NCI-H1092 treated with DMSO at 0.1 percent for 48 hours (cell line): ENCODE data around the gene DYNC1H1.
A peak's percentile ranks its signal among the peaks of the same experiment; 100 is the strongest.

Experiments
- DNase-seq: peaks from one replicate; lab custom pipeline; 2025; lab: John Stamatoyannopoulos, UW

Gene DYNC1H1

DNA sequence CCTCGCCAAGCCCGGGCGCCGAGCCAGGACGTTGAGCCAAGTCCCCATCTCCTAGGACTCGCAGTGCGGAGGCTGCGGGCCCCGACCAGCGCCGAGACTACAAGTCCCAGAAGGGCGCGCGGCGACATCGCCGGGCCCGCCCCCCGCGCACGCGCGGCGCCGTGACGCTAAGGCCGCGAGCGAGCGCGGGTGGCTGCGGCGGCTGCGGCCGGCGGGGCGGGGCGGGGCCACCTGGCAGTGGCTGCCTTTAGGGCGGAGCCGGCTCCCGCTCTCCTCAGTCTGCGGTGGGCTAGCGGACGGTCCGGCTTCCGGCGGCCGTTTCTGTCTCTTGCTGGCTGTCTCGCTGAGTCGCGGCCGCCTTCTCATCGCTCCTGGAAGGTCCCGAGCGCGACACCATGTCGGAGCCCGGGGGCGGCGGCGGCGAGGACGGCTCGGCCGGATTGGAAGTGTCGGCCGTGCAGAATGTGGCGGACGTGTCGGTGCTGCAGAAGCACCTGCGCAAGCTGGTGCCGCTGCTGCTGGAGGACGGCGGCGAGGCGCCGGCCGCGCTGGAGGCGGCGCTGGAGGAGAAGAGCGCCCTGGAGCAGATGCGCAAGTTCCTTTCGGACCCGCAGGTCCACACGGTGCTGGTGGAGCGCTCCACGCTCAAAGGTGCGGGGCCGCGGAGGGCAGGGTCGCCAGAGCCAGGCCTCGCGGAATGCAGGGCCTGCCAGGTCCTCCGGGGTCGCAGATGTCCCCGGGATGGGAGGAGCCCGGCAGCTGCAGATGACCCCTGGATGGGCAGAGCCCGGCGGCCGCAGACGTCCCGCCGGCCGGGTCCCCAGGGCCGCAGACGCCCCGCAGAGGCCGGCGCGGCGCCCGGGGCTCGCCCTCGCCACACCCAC lies at the start of gene DYNC1H1:
DYNC1H1 (plus strand) TSS at position 277 of the 884 bp plus-strand sequence; CDS start at position 396, 119 bp downstream.
- DNase-seq: peak; percentile 94

DNA sequence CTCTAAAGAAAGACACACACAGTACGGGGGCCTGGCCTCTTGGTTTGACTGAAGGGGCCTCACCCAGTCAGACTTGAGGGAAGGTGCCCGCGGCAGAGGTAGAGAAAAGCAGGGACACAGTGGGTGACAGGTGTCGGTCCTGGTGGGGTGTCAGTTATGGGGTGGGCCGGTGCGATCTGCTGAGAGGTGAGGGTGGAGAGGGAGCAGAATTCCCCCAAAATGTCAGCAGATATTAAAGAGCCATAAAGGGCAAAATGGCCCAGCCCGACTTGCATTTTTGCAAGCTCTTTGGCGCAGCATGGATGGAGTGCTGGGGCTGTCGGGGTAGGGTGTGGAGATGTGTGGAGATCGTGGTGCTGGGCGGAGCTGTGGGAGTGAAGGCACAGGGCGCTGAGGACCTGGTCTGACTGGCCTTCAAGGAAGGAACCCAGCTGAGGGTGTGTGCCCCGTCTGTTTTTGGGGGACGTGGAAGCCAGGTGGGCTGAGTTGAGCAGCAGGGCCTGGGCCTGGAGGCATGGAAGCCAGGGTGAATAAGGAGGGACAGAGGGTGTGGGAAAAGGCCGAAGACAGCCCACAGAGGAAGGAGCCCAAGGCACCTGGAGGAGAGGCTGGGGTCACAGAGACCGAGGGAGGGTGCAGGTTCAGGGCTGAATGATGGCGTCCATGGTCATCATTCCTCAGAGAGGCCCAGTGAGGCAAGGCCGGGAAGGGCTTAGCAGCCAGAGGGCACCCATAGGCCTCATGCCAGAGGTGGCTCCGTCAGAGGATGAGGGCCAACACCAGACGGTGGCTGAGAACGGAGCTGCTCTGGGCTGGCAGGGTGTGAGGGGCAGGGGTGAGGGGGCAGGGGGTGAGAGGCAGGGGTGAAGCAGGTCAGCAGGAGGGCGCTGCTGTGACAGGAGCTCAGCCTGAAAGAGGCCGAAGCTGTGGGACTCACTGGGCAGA lies 48.2 kb upstream of the DYNC1H1 start:
- DNase-seq: no peak

DNA sequence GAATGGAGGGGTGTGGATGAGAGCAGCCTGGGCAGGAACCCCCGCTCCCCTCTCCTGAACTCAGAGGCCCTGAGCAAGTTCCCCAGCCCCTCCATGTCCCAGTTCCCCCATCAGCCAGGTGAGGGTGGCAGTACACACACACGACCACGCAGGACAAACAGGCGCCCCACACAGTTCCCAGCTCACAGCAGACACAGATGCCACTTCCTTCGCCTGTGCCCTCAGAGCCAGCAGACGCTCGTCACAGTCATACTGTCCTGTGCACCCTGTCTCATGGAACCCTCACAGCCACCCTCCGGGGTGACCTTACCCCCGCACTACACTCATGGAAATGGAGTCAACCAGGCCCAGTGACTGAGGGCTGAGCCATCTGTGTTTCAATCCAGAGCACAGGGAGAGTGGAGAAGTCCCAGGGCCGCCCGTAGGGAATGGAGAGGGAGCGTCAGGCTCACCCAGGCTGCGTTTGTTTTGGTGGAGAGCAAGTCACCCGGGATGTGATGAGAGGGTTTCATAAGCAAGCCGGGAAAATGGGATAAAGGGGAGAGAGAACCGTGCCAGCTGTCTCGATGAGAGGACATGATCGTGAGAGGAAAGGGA lies 47.5 kb upstream of the DYNC1H1 start:
- no peak for DNase-seq

DNA sequence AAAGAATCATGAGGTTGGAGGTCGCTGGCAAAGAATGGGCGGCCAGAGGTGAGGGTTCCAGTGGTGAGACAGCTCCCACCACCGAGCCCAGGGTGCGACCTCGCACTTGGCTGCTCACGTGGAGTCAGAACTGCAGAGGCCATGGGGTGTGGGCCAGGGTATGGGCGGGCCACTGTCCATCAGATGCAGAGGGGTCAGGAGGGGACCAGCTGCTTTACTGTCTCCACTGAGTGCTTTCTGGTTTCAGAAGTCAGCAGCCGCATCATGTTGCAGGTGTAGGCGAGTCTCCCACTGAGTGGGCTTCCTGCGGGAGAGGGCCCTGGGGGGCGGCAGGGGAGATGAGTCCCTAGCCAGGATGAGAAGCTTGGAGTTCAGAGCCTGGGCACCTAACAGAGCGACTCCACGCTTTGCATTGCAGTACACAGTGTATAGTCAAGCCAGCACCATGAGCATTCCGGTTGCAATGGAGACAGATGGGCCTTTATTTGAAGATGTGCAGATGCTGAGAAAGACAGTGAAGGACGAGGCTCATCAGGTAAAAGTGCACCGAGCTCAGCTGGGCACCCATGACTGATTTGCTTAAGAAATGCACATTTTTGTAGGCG lies 46.9 kb upstream of the DYNC1H1 start:
- no peak for DNase-seq

DNA sequence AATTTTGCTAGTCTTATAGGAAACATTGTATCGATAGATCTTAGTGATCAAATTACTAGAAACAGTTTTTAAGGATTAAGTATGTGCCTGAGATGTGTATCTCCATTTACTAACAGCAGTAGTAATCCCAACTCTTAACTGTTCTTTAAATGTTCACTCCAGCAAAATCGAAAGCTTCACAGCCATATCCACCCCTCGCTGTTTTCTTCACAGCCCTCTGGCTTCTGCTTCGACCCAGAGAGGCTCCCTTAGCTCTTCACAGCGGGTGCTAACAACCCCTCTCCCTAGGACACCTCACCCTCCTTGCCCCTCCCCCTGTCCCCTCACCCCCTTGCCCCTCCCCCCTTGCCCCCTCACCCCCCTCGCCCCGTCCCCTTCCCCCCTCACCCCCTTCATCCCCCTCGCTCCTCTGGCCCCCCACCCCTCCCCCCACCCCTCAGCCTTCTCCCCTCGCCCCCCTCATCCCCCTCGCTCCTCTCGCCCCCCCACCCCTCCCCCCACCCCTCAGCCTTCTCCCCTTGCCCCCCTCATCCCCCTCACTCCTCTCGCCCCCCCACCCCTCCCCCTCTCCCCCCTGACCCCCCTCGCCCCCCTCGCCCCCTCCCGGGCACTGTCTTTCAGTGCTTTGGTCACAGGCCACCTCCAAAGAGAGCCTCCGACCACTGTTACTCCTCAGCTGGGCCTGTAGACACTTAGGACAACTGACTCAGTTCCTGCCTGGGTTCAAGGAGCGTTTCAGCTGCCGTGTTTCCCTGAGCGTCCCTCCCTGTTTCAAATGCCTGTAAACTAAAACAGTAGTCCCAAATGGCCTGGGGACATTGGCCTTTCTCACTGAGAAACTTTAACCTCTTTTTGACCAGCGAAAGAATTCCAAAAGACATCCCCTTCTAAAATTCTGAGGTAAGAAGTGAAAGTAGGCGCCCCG lies 46.0 kb upstream of the DYNC1H1 start:
- DNase-seq: no peak

DNA sequence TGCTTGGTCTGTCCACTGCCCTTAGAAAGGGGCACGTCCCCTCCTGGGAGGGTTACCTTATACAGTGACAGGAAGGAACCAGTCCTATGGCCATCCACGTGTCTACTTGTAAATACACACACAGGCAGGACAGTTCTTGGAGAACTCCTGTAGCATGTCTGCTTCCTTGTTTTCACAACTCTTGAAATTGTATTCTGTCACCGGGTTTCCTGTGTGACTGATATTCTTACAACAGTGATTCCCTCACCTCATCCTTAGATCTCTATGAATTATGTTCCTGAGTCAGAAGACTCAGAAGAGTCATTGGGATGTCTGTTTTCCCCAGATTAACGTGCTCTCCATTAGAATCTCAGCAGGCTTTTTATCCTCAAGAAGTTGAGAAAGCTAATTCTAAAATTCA lies 44.1 kb upstream of the DYNC1H1 start:
- DNase-seq: no peak

DNA sequence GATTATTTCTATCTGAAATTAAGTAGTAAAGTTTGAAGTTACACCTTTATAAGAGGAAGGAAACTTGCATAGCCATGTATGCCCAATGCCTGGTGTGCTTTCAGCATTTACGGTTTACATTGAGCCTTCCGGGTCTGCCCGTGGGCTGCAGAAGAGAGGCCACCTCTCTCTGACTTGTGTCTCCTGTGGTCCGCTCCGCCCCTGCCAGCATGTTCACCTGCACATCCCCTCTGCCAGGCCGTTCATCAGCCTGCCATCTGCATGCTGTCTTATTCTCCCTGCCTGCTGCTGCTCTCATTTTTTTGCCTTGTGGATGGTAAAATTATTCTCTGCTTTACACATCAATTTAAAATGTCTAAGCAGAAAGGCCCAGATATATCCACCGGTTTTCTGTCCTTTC lies 41.5 kb upstream of the DYNC1H1 start:
- no peak for DNase-seq

DNA sequence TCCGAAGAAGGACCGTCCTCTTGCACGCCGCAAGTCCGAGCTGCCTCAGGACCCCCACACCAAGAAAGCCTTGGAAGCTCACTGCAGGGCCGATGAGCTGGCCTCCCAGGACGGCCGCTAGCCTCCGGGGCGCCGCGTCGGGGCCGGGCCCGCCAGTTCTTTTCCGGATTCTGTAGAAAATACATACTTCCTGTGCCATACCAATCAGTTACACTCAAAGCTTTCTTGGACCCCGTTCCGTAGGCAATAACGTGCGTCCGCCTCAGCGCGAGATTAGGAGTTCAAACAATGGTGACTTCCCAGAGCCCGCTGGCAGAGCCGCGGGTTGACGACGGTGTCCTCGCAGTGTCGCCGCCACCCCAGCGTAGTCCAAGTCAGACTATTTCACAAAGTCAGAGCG lies 39.2 kb upstream of the DYNC1H1 start:
- DNase-seq: no peak

DNA sequence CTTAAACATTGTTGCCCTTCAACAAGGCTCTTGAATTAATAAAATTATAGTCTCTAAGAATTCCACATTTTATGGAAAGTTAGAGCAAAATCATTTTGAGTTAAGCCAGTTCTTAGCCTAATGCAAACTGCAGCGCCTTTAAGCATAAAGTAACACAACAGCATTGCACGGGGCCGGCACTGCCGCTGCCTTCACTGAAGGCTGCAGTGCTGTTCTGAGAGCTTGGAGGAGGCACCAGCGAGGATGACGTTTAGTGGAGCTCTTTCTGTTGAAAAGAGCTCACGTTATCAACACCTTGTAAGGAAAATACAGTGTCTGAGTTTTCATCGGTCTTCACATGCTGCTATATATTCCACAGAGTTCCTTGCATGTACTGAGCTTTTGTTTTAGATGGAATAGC lies 38.3 kb upstream of the DYNC1H1 start:
- no peak for DNase-seq

DNA sequence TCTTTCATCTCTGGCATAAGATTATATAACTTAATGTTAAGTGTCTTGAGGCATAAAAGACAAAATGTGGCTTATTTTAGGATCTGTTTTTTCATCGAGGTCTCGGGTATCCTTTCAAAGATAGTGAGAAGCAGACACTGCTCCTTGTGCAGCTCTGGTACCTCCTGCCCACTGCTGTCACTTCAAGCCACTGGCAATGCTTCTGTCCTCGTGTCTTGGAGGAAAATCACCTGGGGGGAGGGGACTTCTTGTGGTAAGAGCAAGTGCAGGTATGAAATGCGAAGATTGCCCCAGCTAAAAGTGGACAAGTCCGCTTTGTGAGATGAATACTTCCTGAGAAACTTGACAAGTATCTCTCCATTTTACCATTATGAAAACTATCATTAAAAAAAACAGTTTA lies 37.8 kb upstream of the DYNC1H1 start:
- DNase-seq: no peak

DNA sequence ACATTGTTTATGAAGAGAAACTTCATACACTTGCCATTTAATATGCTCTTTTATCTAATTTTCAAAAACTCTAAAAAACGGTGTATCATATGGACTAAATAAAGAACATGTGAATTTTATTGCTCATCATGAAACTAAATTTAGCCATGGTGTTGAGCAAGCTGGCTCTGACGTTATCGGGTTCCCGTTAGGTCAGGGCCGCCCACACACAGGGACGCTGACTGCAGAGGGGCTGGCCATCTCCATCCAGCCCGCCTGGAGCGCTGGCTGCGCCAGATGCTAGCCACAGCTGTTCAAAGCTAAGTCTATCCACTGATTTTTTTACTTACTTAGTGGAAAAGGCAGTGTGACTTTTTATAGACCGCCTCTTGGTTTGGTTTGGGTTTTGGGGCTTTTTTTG lies 36.5 kb upstream of the DYNC1H1 start:
- no peak for DNase-seq

DNA sequence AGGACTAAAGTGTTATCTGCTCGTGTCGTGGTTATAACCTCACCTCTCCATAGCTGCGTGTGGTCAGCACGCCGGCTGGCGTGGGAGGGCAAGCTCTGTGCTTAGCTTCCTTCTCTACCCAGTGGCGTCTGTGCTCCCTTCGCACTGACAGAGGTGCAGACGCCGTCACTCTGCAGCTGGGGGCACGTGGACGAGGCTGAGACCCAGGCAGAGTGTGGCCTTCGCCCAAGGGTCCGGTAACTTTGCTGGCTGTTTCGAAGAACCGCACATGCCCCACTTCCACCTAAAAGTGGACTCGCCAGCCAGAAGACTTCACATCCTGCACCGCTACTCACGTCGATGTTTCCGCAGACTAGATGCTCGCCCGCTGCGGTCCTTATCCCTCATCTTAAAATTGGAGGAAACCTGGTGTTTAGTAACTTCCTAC lies 35.9 kb upstream of the DYNC1H1 start:
- no peak for DNase-seq

DNA sequence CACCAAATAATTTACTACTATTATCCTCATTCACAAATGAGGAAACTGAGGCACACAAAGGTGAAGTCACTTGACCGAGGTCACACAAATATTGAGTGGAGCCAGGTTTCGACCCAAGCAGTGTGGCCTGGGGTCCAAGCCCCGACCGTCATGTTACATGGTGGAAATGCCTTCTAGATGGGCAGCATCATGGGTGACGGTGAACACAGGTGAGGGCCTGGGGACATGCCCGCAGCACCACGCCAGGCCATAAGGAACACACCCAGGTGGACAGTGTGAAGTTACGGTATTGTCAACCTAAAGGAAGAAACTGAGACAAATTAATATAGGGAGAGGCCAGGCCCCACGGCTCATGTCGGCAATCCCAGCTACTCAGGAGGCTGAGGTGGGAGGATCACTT lies 35.3 kb upstream of the DYNC1H1 start:
- no peak for DNase-seq

DNA sequence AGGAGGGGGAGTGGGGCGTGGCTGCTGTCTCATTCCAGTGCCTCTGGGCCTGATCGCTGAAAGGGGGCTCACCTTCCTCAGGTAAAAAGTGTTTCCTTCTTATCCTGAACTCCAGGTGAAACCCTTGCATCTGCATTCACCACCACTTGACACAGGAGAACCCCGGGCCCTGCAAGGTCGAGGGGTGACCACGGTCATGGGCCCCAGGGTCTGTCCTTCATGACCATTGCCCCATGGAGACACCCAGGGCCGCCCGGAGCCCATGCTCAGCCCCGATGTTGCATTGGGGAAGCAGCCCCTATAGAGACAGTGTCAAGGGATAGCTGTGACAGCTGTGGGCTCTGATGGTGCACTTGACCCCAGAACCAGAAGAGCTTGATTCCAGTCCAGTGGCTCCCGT lies 34.4 kb upstream of the DYNC1H1 start:
- DNase-seq: no peak

DNA sequence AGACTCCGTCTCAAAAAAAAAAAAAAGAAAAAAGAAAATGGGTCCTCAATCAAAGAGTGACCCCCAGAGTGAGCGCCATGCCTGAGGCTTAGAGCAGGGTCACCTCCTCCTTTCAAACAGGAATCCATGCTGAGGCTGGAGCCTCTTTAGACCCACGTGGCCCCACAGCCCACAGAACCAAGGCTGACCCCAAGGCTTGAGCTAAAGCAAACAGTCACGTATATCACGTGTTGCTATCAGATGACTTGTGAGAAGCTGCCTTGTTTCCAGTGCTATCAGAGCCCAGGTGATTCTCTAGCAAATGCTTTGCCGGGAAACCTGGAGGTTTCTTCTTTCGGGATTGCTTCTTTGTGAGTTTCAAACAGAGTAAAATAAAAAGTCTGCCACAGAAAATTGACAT lies 31.7 kb upstream of the DYNC1H1 start:
- peak; percentile 7 for DNase-seq

DNA sequence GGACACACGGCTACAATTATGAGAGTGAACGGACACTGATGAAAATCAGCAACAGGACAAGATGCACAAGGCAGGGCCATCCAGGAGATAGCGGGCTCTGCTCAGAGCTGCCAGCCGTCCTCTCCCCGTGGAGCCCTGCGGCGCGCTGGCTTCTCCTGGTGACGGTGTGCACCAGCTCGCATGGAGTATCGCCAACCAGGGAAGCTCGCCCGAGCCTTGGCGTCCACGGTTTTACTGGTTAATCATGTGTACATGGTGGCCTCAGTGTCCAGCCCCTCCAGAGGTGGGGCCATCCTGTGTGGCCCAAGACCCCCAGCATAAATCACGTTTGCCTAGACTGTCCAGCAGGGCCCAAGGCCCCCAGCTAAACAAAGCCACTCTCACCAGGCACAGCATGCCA lies 31.2 kb upstream of the DYNC1H1 start:
- no peak for DNase-seq

DNA sequence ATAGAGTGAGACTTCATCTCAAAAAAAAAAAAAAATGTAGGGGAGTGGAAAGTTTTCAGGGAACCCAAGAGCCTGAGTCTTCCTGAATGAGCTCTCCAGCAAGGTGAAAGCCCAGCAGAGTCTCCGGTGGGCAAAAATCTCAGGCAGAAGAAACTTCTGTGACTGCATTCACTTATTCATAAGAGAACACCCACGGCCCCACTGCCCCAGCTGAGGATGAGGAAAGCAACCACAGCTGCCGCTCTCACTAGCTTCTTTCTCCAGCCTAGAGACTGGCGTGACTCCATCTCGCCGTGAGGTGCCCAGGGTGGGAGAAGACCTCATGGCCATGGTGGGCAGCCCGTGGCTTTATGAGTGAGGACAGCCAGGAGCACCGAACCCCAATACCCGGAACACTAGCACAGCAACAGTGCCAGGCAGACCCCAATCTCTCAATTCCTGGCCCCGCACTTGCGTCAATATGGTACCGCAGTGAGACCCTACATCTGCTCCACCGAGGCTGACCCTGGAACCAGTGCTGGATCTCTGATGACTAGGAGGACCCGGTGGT lies 29.7 kb upstream of the DYNC1H1 start:
- DNase-seq: no peak

DNA sequence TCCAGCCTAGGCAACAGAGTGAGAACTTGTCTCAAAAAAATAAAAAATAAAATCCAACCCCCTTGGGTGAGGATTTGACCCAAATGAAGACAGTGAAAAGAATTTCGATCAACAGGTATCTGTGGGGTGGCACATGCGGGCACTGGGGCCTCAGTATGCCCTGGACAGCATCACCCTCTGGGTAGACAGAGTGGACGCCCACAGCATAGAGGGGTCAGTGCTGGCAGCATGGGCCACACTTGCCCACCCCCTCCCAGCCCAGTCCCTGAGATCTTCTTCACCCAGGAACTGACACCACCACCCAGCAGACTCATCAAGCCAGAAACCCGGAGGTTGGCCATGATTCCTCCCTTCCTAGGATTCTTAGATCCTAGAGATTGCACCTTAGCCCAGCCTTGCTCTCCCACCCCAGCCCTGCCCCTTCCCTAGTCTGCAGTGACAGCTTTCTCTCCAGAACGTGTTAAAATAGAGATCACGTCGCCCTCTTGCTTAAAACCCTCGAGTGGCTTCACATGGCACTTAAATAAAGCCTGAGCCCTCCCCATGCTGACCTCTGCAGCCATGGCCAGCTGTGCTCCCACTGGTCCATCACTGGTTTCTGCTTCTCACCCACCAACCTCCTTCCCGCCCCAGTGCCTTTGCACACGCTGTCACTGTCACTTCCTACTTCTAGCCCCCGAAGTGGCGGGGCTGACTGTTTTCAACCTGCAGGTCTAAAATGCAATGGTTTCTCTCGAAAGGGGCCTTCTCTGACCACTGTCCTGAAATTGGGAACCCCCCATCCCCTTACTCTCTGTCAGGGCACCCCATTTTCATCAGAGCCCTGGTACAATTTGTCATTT lies 26.2 kb upstream of the DYNC1H1 start:
- no peak for DNase-seq

DNA sequence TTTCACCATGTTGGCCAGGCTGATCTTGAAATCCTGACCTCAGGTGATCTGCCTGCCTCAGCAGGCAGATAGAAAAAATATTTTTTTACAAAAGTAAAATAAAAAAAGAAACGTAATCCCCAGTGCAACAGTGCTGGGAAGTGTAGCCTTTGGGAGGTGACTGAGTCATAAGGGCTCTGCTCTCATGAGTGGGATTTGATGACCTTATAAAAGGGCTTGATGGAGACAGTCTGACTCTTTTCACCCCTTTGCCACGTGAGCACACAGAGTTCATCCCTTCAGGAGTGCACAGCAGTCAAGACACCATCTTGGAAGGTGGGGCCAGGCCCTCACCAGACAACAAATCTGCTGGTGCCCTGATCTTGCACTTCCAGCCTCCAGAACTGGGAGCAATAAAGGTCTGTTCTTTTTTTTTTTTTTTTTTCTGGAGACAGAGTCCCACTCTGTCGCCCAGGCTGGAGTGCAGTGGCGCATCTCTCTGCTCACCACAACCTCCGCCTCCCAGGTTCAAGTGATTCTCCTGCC lies 24.7 kb upstream of the DYNC1H1 start:
- DNase-seq: no peak
